Measurements from ENCODE around the gene ANKS1B. TPM values are rescaled to one million over a fixed set of nuclear protein-coding genes. Genes with fewer than 3 reads are reported as not detected.

Gene ANKS1B
- total RNA-seq, 1 experiment from 2014 or later, result 9.7 TPM

DNA sequence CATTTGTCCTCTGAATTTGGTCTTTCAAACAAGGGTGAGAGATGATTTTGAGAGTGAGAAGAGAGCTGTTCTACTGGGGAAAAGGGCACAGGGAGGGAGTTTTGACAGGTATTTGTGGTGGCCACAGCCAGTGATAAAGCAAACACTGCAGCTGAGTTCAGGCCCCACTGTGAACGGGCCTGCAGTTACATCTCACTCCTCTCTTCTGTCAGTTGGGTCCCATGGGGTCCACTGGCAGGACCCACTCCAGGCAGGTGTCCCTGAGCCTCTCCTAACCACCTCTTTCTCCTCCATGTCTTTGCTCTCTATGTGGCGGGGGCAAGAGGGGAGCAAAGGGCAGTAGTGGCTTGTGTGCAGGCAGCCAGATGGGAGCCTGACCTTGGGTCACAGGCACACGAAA is 1044.8 kb downstream of the ANKS1B start:
- POLR2A ChIA-PET, result no interaction called here
- BruUV-seq (replicated peaks), result no TSS peak
- CTCF ChIA-PET, result no interaction called here
- Histone ChIP-seq H3K27ac (ENCODE audit: low read length) (no peak overlapping the region), H3K4me3 (ENCODE audit: low read depth in 2 of 2, low read length in 2 of 2) (no peak overlapping the region), H3K4me1 (ENCODE audit: control insufficient read depth, insufficient read depth, low read length) (no peaks in the 10 kb centered on the region), H3K9me3 (ENCODE audit: control insufficient read depth, insufficient read depth, low read depth, low read length) (no peaks in the 10 kb centered on the region), H3K36me3 (ENCODE audit: control insufficient read depth, insufficient read depth, low read length) (no peaks in the 10 kb centered on the region), H3K27me3 (ENCODE audit: control insufficient read depth, insufficient read depth, low read length) (no peaks in the 10 kb centered on the region)
- DNase-seq (ENCODE audit: low read depth, low spot score) (no peak), ATAC-seq (no peak)
- no peak for TF ChIP-seq TCF7L2 (IDR thresholded peaks at IDR 0.05; ENCODE audit: low read depth, low read length)
- TF ChIP-seq, protein P1, sequence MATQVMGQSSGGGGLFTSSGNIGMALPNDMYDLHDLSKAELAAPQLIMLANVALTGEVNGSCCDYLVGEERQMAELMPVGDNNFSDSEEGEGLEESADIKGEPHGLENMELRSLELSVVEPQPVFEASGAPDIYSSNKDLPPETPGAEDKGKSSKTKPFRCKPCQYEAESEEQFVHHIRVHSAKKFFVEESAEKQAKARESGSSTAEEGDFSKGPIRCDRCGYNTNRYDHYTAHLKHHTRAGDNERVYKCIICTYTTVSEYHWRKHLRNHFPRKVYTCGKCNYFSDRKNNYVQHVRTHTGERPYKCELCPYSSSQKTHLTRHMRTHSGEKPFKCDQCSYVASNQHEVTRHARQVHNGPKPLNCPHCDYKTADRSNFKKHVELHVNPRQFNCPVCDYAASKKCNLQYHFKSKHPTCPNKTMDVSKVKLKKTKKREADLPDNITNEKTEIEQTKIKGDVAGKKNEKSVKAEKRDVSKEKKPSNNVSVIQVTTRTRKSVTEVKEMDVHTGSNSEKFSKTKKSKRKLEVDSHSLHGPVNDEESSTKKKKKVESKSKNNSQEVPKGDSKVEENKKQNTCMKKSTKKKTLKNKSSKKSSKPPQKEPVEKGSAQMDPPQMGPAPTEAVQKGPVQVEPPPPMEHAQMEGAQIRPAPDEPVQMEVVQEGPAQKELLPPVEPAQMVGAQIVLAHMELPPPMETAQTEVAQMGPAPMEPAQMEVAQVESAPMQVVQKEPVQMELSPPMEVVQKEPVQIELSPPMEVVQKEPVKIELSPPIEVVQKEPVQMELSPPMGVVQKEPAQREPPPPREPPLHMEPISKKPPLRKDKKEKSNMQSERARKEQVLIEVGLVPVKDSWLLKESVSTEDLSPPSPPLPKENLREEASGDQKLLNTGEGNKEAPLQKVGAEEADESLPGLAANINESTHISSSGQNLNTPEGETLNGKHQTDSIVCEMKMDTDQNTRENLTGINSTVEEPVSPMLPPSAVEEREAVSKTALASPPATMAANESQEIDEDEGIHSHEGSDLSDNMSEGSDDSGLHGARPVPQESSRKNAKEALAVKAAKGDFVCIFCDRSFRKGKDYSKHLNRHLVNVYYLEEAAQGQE (IDR thresholded peaks at IDR 0.05; ENCODE audit: insufficient read depth in 1 of 2, low read depth in 2 of 2, low read length in 1 of 2), result no peak
- TF ChIP-seq, protein P2, sequence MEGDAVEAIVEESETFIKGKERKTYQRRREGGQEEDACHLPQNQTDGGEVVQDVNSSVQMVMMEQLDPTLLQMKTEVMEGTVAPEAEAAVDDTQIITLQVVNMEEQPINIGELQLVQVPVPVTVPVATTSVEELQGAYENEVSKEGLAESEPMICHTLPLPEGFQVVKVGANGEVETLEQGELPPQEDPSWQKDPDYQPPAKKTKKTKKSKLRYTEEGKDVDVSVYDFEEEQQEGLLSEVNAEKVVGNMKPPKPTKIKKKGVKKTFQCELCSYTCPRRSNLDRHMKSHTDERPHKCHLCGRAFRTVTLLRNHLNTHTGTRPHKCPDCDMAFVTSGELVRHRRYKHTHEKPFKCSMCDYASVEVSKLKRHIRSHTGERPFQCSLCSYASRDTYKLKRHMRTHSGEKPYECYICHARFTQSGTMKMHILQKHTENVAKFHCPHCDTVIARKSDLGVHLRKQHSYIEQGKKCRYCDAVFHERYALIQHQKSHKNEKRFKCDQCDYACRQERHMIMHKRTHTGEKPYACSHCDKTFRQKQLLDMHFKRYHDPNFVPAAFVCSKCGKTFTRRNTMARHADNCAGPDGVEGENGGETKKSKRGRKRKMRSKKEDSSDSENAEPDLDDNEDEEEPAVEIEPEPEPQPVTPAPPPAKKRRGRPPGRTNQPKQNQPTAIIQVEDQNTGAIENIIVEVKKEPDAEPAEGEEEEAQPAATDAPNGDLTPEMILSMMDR (IDR thresholded peaks at IDR 0.05), result no peak
- intact Hi-C loops (cut with micrococcal nuclease; ENCODE audit: unreplicated experiment), result no loop called here
- in situ Hi-C loops (cut with HindIII; ENCODE audit: low pct_unique_long_range_greater_than_20kb, low sequenced_read_pairs), result no loop called here

DNA sequence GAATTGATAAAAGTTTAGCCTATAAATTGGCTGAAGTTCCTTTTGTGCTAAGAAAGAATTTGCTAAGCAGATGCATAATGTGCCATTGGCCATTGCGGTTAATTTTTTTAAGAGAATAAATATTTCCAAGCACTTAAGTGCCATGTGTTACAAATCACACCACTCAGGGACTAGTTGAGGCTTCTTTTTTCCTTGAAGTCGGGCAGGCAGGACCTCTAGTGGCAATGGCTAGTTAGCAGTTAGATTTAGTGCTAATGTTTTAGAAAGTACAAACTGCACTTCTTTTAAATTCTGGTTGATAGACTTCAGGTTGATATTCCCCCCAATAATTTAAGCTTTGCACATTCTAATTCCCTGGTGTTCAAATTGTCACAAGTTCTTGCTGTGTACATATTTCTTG is 1045.4 kb downstream of the ANKS1B start:
- H3K4me3 ChIP-seq (ENCODE audit: low read depth in 2 of 2, low read length in 2 of 2), result no peak overlapping the region
- no TSS peak for BruUV-seq (replicated peaks)
- intact Hi-C loops (cut with micrococcal nuclease; ENCODE audit: unreplicated experiment) (no loop called here), in situ Hi-C loops (cut with HindIII; ENCODE audit: low pct_unique_long_range_greater_than_20kb, low sequenced_read_pairs) (no loop called here)
- H3K9me3 ChIP-seq (ENCODE audit: control insufficient read depth, insufficient read depth, low read depth, low read length), result no peaks in the 10 kb centered on the region
- H3K27me3 ChIP-seq (ENCODE audit: control insufficient read depth, insufficient read depth, low read length), result no peaks in the 10 kb centered on the region
- CTCF ChIA-PET, result no interaction called here
- H3K27ac ChIP-seq (ENCODE audit: low read length), result no peak overlapping the region
- POLR2A ChIA-PET, result no interaction called here
- no peaks in the 10 kb centered on the region for H3K36me3 ChIP-seq (ENCODE audit: control insufficient read depth, insufficient read depth, low read length)
- H3K4me1 ChIP-seq (ENCODE audit: control insufficient read depth, insufficient read depth, low read length), result no peaks in the 10 kb centered on the region
- ATAC-seq, result no peak
- TF ChIP-seq, protein P1 (IDR thresholded peaks at IDR 0.05; ENCODE audit: insufficient read depth in 1 of 2, low read depth in 2 of 2, low read length in 1 of 2), result no peak
- TF ChIP-seq, protein P2 (IDR thresholded peaks at IDR 0.05), result peak; percentile 56; the same call in 1 of the 2 replicates
- no peak for DNase-seq (ENCODE audit: low read depth, low spot score)
